MM.1S (cell line): ENCODE data around the gene PLXNA4.

Experiments
- CTCF ChIP-seq: fragments of 300-600 bp; sonication (generic); IDR thresholded peaks from 2 replicates; pipeline ENCODE4 v1.5.1; 2016; ENCODE audit warnings: antibody characterized with exemption, low read length, mixed read lengths
- EZH2 ChIP-seq: fragments of 300-600 bp; sonication (generic); optimal IDR thresholded peaks from 2 replicates; pipeline ENCODE3; 2017; ENCODE audit warnings: low read depth, mild to moderate bottlenecking, antibody characterized with exemption, low read length, mixed read lengths
- EZH2phosphoT487 ChIP-seq: fragments of 300-600 bp; sonication (generic); IDR thresholded peaks from 2 replicates; pipeline ENCODE4 v1.6.1; 2018; ENCODE audit warnings: antibody characterized with exemption, low read length

DNA sequence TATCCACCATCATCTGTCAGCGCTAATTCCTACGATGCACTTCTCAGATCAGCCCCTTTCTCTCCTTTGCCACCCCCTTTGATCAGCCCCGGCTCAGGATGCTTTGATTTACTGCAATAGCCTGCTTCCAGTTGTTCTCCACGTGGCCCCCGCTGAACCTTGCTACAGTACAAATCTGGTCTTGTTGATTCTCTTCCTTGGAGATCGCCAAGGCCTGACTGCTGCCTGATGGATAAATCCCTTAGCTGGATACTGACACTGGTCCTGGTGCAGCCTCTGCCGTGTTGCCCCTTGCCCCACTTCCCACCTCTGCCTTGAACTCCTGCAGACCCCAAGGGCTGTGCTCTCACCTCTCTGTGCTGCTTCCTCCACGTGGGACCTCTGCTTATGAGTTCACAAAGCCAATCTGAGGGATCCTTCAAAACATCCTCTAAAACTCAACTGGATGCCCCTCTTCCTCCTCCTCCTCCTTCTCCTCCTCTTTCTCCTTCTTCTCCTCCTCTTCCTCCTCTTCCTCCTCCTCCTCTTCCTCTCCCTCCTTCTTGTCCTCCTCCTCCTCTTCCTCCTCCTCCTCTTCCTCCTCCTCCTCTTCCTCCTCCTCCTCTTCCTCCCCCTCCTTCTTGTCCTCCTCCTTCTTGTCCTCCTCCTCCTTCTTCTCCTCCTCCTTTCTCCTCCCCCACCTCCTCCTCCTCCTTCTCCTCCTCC, 15.3 kb downstream of the PLXNA4 start:
- TF ChIP-seq CTCF (no peak), EZH2phosphoT487 (no peak), EZH2 (no peak)
